GM12874 (cell line): ENCODE measurements around the gene IFT81.

Experiments used
- TF ChIP-seq, protein P1 (sequence below): IDR thresholded peaks from 2 replicates; pipeline ENCODE4 v1.5.1; 2011; ENCODE audit warnings: low read depth, mild to moderate bottlenecking, control low read depth, low read length, moderate library complexity; ENCODE audit not compliant: insufficient read depth

The IFT81 gene

GRCh38 chr12:110109837-110110535 lies 14.2 kb upstream of the IFT81 start:
- TF ChIP-seq, protein P1, sequence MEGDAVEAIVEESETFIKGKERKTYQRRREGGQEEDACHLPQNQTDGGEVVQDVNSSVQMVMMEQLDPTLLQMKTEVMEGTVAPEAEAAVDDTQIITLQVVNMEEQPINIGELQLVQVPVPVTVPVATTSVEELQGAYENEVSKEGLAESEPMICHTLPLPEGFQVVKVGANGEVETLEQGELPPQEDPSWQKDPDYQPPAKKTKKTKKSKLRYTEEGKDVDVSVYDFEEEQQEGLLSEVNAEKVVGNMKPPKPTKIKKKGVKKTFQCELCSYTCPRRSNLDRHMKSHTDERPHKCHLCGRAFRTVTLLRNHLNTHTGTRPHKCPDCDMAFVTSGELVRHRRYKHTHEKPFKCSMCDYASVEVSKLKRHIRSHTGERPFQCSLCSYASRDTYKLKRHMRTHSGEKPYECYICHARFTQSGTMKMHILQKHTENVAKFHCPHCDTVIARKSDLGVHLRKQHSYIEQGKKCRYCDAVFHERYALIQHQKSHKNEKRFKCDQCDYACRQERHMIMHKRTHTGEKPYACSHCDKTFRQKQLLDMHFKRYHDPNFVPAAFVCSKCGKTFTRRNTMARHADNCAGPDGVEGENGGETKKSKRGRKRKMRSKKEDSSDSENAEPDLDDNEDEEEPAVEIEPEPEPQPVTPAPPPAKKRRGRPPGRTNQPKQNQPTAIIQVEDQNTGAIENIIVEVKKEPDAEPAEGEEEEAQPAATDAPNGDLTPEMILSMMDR = no peak

DNA sequence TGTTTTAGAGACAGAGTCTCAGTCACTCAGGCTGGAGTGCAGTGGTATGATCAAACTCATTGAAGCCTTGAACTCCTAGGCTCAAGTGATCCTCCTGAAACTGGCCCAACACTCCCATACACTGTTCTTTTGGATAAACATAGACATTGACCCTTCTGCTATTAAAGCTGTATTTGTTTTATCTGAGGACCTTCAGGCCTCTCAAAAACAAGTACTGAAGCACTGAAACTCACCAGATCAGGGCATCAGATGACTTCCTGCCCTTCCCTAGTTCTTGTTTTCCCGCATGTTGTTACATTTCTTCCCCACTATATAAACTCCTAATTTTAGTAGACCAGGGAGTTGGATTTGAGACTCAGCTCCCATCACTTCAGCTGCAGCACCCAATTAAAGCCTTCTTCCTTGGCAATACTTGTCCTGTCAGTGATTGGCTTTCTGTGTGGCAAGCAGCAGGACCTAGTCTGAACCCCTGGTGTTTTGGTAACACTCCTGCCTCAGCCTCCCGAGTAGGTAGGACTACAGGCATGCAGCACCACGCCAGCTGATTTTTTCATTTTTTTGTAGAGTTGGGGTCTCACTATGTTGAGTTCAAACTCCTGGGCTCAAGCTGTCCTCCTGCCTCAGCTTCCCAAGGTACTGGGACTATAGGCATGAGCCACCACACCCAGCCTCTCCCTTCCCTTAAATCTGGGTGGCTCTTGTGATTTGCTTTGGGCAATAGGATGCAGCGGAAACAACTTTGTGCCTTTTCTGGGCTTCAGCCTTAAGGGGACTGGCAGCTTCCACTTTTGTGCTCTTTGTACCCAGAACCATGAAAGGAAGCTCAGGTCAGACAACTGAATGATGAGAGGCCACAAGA lies 12.5 kb upstream of the IFT81 start:
- TF ChIP-seq, protein P1 = no peak

GRCh38 chr12:110112335-110112660 lies 11.9 kb upstream of the IFT81 start:
- TF ChIP-seq, protein P1 = no peak

DNA sequence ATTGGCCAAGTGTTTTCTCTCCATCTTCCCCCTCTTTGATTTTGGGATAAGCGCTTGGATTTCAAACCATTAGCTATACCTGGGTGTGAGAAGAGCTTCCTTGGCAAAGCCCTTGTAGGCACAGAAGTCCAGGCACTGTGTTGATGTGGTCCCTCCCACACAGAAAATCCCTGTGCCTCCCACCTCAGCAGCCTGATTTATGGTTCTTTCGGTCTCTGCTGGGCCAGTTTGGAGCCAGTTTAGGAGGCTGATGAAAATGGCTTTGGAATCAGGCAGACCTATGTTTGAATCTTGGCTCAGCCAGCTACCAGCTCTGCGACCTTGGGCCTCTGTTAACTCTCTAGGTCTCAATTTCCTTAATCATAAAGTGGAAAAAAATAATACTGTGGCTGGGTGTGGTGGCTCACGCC lies 9.6 kb upstream of the IFT81 start:
- TF ChIP-seq, protein P1 = no peak

DNA sequence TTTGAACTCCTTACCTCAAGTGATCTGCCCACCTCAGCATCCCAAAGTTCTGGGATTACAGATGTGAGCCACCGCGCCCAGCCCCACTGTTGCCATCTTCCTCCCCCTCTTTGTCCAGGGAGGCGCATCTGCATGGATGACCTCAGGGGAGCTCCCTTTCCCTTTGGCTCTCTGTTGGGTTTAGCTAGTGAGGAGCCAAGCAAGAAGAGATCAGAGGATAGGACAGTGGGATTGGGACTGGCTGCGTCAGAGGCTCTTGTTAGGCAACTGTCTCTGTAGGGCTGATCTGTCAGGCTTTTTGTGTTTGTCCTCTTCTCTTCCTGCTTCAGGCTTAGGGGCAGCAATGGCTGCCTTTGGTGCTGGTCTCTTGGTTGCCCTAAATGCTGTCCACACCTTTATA lies 8.5 kb upstream of the IFT81 start:
- TF ChIP-seq, protein P1 = no peak

- TF ChIP-seq, protein P1 = no peak
These were observed 7.5 kb upstream of the IFT81 start for GRCh38 chr12:110116623-110117022.

DNA sequence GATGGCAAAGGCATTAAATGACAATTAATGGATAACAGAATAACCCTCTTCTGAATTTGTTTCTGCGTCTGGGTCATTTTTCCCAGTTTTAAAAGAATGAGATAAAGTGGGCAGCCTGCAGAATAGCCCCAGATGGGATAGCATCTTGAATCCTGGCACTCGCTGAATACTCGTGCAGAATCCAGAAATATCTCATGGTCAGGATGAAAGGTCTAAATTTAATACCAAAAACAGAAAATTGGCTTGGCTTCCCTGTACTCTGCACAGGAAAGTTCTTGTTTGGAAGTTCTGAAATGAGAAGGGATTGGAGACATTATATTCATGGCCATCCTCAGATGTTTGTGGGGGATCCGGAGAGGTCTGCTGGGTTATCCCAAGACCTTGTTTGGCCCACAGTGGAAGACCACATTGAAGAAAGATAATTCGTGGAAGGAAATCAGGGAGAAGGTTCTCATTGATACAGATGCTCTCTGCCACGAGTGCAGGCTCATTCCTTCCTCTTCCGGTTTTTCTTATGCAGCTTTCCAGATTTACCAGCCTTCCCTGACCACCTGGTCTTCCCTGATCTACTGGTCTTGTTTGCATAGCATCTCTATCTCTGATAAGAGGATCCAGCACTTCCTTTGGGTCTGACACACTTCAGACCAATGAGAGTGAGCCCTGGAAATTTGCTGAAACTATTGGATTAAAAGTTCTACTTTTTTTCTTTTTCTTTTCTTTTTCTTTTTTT lies 6.0 kb upstream of the IFT81 start:
- TF ChIP-seq, protein P1 = no peak
